SK-N-SH treated with all-trans-retinoic acid at 6 μM for 48 hours (cell line): ENCODE results near the gene LPP.
"Not testable (repeated sequence)": the region's sequence is repeated elsewhere in the genome, so short reads cannot be mapped to it uniquely, and the experiment has no call there.

Experiments
- ATAC-seq: fragments of 200-7000 bp; cut with Tn5 transposase; 3 replicates; pipeline ENCODE4 v1.9.1; 2020; ENCODE audit warnings: mild to moderate bottlenecking, moderate library complexity
- ARNTL ChIP-seq: fragments of 450-650 bp; formaldehyde crosslinking; IDR thresholded peaks from 2 replicates; pipeline ENCODE4 v1.5.0; 2020; ENCODE audit warnings: low read depth, mild to moderate bottlenecking, moderate library complexity, borderline replicate concordance
- BACH2 ChIP-seq: fragments of 250-450 bp; sonication (Bioruptor Pico); IDR thresholded peaks from 2 replicates; pipeline ENCODE4 v1.9.0; 2021; ENCODE audit warnings: mild to moderate bottlenecking, borderline replicate concordance
- CREB5 ChIP-seq: fragments of 250-450 bp; sonication (Bioruptor Pico); IDR thresholded peaks from 2 replicates; pipeline ENCODE4 v1.5.1; 2020; ENCODE audit warnings: low read depth, mild to moderate bottlenecking, moderate library complexity
- ESRRG ChIP-seq: fragments of 250-450 bp; sonication (Bioruptor Pico); IDR thresholded peaks from 2 replicates; pipeline ENCODE4 v1.6.1; 2021; ENCODE audit warnings: mild to moderate bottlenecking
- GLIS3 ChIP-seq: fragments of 250-450 bp; sonication (Bioruptor Pico); IDR thresholded peaks from 2 replicates; pipeline ENCODE4 v1.5.0; 2020; ENCODE audit warnings: mild to moderate bottlenecking, moderate library complexity
- ISL1 ChIP-seq: fragments of 250-450 bp; sonication (Bioruptor Pico); IDR thresholded peaks from 2 replicates; pipeline ENCODE4 v2.1.2; 2022; ENCODE audit warnings: mild to moderate bottlenecking, moderate library complexity
- OSR1 ChIP-seq: fragments of 250-450 bp; sonication (Bioruptor Pico); IDR thresholded peaks from 2 replicates; pipeline ENCODE4 v1.8.0; 2022; ENCODE audit warnings: moderate library complexity, mild to moderate bottlenecking, inconsistent platforms
- PPARA ChIP-seq: fragments of 250-450 bp; sonication (Bioruptor Pico); IDR thresholded peaks from 2 replicates; pipeline ENCODE4 v1.5.0; 2020; ENCODE audit warnings: mild to moderate bottlenecking, borderline replicate concordance
- RARB ChIP-seq: fragments of 250-450 bp; sonication (Bioruptor Pico); IDR thresholded peaks from 2 replicates; pipeline ENCODE4 v1.8.0; 2021; ENCODE audit warnings: mild to moderate bottlenecking, moderate library complexity
- SNAI2 ChIP-seq: fragments of 250-450 bp; sonication (Bioruptor Pico); IDR thresholded peaks from 2 replicates; pipeline ENCODE4 v1.5.0; 2020; ENCODE audit warnings: mild to moderate bottlenecking, moderate library complexity
- TCF4 ChIP-seq: fragments of 250-450 bp; sonication (Bioruptor Pico); IDR thresholded peaks from 2 replicates; pipeline ENCODE4 v1.8.0; 2021; ENCODE audit warnings: mild to moderate bottlenecking, moderate library complexity, borderline replicate concordance
- TOX ChIP-seq: fragments of 250-450 bp; sonication (Bioruptor Pico); IDR thresholded peaks from 2 replicates; pipeline ENCODE4 v1.8.0; 2021; ENCODE audit warnings: mild to moderate bottlenecking, moderate library complexity, borderline replicate concordance
- ZC3H10 ChIP-seq: fragments of 250-450 bp; sonication (Bioruptor Pico); IDR thresholded peaks from 2 replicates; pipeline ENCODE4 v1.5.1; 2021; ENCODE audit warnings: mild to moderate bottlenecking, moderate library complexity
- ZFP3 ChIP-seq: fragments of 250-450 bp; sonication (Bioruptor Pico); IDR thresholded peaks from 2 replicates; pipeline ENCODE4 v1.5.0; 2020; ENCODE audit warnings: mild to moderate bottlenecking, moderate library complexity
- ZFP30 ChIP-seq: fragments of 450-650 bp; formaldehyde crosslinking; IDR thresholded peaks from 2 replicates; pipeline ENCODE4 v1.5.0; 2022; ENCODE audit warnings: mild to moderate bottlenecking, moderate library complexity
- ZNF565 ChIP-seq: fragments of 450-650 bp; formaldehyde crosslinking; conservative IDR thresholded peaks from 2 replicates; pipeline ENCODE4 v1.5.0; 2020; ENCODE audit warnings: low read depth, mild to moderate bottlenecking, moderate library complexity
- ZNF70 ChIP-seq: fragments of 450-650 bp; formaldehyde crosslinking; IDR thresholded peaks from 2 replicates; pipeline ENCODE4 v1.5.0; 2020; ENCODE audit warnings: mild to moderate bottlenecking, moderate library complexity
- ZNF8 ChIP-seq: fragments of 450-650 bp; formaldehyde crosslinking; IDR thresholded peaks from 2 replicates; pipeline ENCODE4 v1.5.0; 2020; ENCODE audit warnings: mild to moderate bottlenecking, moderate library complexity
- TF ChIP-seq, protein P1 (sequence below): fragments of 250-450 bp; sonication (Bioruptor Pico); IDR thresholded peaks from 2 replicates; pipeline ENCODE4 v1.5.1; 2021; ENCODE audit warnings: mild to moderate bottlenecking, moderate library complexity
- TF ChIP-seq, protein P2 (sequence below): fragments of 250-450 bp; sonication (Bioruptor Pico); IDR thresholded peaks from 2 replicates; pipeline ENCODE4 v1.8.0; 2020; ENCODE audit warnings: mild to moderate bottlenecking, moderate library complexity, borderline replicate concordance
- TF ChIP-seq, protein P3 (sequence below): fragments of 250-450 bp; sonication (Bioruptor Pico); IDR thresholded peaks from 2 replicates; pipeline ENCODE4 v1.5.0; 2020; ENCODE audit warnings: mild to moderate bottlenecking, moderate library complexity

Gene LPP

GRCh38 chr3:188608401-188608800, 454.4 kb downstream of the LPP start (continued):
- TF ChIP-seq ZC3H10 (CRISPR knock-in tag), result no peak
- no peak for TF ChIP-seq SNAI2
- no peak for TF ChIP-seq TOX (CRISPR knock-in tag)
- no peak for TF ChIP-seq ESRRG (CRISPR knock-in tag)

DNA sequence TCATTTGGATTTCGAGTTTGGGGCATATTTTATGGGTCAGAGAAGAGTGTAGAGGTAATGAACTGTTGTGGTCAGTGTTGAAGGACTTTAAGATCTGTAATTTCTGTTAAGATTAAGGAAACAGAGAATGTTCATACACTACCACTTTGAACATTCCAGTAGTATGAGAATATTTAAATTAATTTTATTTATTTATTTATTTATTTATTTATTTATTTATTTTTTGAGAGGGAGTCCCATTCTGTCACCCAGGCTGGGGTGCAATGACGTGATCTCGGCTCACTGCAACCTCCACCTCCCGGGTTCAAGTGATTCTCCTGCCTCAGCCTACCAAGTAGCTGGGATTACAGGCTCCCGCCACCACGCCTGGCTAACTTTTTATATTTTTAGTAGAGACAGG, 459.8 kb downstream of the LPP start:
- not testable (repeated sequence) for ATAC-seq

DNA sequence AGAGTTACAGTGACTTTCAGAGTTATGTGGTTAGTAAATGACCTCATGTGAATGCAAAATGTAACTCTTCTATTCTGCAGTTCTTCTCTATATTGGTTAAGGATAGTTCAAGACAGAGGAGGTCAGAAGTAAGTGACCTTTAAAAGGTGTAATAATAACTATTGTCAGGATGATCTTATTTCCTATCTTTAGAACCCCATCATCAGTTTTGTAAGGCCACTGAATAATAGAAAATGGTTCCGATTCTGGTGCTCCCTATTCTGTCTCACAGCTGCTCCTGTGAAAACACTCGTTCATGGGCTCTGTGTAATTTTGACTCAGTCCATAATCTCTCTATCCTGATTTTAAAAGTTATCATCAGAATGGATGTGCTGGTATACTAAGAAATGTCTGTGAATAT, 463.3 kb downstream of the LPP start:
- no peak for ATAC-seq

GRCh38 chr3:188617988-188618701, 464.2 kb downstream of the LPP start:
- ATAC-seq, result no peak

More for the DNA sequence above, 463.3 kb downstream of the LPP start:
- TF ChIP-seq PPARA, result no peak
- TF ChIP-seq TCF4, result no peak
- no peak for TF ChIP-seq TOX (CRISPR knock-in tag)
- no peak for TF ChIP-seq ISL1 (CRISPR knock-in tag)
- TF ChIP-seq ZNF565 (CRISPR knock-in tag), result no peak
- no peak for TF ChIP-seq ZC3H10 (CRISPR knock-in tag)
- TF ChIP-seq SNAI2, result no peak
- TF ChIP-seq ZNF70 (CRISPR knock-in tag), result no peak
- TF ChIP-seq, protein P1, sequence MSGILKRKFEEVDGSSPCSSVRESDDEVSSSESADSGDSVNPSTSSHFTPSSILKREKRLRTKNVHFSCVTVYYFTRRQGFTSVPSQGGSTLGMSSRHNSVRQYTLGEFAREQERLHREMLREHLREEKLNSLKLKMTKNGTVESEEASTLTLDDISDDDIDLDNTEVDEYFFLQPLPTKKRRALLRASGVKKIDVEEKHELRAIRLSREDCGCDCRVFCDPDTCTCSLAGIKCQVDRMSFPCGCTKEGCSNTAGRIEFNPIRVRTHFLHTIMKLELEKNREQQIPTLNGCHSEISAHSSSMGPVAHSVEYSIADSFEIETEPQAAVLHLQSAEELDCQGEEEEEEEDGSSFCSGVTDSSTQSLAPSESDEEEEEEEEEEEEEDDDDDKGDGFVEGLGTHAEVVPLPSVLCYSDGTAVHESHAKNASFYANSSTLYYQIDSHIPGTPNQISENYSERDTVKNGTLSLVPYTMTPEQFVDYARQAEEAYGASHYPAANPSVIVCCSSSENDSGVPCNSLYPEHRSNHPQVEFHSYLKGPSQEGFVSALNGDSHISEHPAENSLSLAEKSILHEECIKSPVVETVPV, result no peak
- no peak for TF ChIP-seq ZNF8 (CRISPR knock-in tag)
- TF ChIP-seq, protein P2, sequence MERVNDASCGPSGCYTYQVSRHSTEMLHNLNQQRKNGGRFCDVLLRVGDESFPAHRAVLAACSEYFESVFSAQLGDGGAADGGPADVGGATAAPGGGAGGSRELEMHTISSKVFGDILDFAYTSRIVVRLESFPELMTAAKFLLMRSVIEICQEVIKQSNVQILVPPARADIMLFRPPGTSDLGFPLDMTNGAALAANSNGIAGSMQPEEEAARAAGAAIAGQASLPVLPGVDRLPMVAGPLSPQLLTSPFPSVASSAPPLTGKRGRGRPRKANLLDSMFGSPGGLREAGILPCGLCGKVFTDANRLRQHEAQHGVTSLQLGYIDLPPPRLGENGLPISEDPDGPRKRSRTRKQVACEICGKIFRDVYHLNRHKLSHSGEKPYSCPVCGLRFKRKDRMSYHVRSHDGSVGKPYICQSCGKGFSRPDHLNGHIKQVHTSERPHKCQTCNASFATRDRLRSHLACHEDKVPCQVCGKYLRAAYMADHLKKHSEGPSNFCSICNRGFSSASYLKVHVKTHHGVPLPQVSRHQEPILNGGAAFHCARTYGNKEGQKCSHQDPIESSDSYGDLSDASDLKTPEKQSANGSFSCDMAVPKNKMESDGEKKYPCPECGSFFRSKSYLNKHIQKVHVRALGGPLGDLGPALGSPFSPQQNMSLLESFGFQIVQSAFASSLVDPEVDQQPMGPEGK (CRISPR knock-in tag), result no peak
- TF ChIP-seq ESRRG (CRISPR knock-in tag), result no peak

GRCh38 chr3:188620752-188621151, 466.8 kb downstream of the LPP start:
- no peak for ATAC-seq
- TF ChIP-seq ZC3H10 (CRISPR knock-in tag) (no peak), ZNF8 (CRISPR knock-in tag) (no peak), ZFP30 (CRISPR knock-in tag) (no peak), ESRRG (CRISPR knock-in tag) (no peak), ZFP3 (CRISPR knock-in tag) (no peak), BACH2 (CRISPR knock-in tag) (no peak), GLIS3 (no peak), RARB (CRISPR knock-in tag) (no peak), ARNTL (no peak), ISL1 (CRISPR knock-in tag) (no peak), TOX (CRISPR knock-in tag) (no peak), PPARA (no peak), SNAI2 (no peak), OSR1 (no peak), ZNF565 (CRISPR knock-in tag) (no peak)
- TF ChIP-seq, protein P1, result no peak

More at GRCh38 chr3:188617988-188618701, 464.2 kb downstream of the LPP start:
- TF ChIP-seq, protein P3, sequence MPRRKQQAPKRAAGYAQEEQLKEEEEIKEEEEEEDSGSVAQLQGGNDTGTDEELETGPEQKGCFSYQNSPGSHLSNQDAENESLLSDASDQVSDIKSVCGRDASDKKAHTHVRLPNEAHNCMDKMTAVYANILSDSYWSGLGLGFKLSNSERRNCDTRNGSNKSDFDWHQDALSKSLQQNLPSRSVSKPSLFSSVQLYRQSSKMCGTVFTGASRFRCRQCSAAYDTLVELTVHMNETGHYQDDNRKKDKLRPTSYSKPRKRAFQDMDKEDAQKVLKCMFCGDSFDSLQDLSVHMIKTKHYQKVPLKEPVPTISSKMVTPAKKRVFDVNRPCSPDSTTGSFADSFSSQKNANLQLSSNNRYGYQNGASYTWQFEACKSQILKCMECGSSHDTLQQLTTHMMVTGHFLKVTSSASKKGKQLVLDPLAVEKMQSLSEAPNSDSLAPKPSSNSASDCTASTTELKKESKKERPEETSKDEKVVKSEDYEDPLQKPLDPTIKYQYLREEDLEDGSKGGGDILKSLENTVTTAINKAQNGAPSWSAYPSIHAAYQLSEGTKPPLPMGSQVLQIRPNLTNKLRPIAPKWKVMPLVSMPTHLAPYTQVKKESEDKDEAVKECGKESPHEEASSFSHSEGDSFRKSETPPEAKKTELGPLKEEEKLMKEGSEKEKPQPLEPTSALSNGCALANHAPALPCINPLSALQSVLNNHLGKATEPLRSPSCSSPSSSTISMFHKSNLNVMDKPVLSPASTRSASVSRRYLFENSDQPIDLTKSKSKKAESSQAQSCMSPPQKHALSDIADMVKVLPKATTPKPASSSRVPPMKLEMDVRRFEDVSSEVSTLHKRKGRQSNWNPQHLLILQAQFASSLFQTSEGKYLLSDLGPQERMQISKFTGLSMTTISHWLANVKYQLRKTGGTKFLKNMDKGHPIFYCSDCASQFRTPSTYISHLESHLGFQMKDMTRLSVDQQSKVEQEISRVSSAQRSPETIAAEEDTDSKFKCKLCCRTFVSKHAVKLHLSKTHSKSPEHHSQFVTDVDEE (CRISPR knock-in tag), result no peak
- TF ChIP-seq ESRRG (CRISPR knock-in tag), result no peak
- no peak for TF ChIP-seq ZNF70 (CRISPR knock-in tag)
- TF ChIP-seq CREB5 (CRISPR knock-in tag), result no peak
- no peak for TF ChIP-seq GLIS3
- no peak for TF ChIP-seq ISL1 (CRISPR knock-in tag)
- TF ChIP-seq OSR1, result no peak
- TF ChIP-seq PPARA, result no peak
- TF ChIP-seq SNAI2, result no peak
- TF ChIP-seq, all 23 proteins: peak for 0
